ENCODE measurements around the gene SPTLC3.

GRCh38 chr20:12982098-12982497, 26.7 kb upstream of the SPTLC3 start:
- no peak for TF ChIP-seq CTCF (IDR thresholded peaks at IDR 0.05)
- no peak for TF ChIP-seq POLR2AphosphoS5 (IDR thresholded peaks at IDR 0.05)
- no peak for TF ChIP-seq POLR2A (IDR thresholded peaks at IDR 0.05)
- TF ChIP-seq EP300 (IDR thresholded peaks at IDR 0.05) = no peak
